ENCODE data around the gene NTRK1.

NTRK1 gene

GRCh38 chr1:156860113-156860627 lies 495 bp upstream of the NTRK1 start:
- Mint-ChIP-seq H3K4me1 (peaks cover 73% of the 10 kb centered on the region), H3K27me3 (ENCODE audit: low read depth, poor library complexity) (peaks cover 78% of the 10 kb centered on the region), H3K36me3 (ENCODE audit: low read depth) (no peaks in the 10 kb centered on the region), H3K4me3 (peak overlapping the region; percentile 84), H3K27ac (no peak overlapping the region), H3K9me3 (no peaks in the 10 kb centered on the region)
- DNase-seq = peak; percentile 75
- TF ChIP-seq, protein P1, sequence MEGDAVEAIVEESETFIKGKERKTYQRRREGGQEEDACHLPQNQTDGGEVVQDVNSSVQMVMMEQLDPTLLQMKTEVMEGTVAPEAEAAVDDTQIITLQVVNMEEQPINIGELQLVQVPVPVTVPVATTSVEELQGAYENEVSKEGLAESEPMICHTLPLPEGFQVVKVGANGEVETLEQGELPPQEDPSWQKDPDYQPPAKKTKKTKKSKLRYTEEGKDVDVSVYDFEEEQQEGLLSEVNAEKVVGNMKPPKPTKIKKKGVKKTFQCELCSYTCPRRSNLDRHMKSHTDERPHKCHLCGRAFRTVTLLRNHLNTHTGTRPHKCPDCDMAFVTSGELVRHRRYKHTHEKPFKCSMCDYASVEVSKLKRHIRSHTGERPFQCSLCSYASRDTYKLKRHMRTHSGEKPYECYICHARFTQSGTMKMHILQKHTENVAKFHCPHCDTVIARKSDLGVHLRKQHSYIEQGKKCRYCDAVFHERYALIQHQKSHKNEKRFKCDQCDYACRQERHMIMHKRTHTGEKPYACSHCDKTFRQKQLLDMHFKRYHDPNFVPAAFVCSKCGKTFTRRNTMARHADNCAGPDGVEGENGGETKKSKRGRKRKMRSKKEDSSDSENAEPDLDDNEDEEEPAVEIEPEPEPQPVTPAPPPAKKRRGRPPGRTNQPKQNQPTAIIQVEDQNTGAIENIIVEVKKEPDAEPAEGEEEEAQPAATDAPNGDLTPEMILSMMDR (IDR thresholded peaks at IDR 0.05) = peak; percentile 79

DNA sequence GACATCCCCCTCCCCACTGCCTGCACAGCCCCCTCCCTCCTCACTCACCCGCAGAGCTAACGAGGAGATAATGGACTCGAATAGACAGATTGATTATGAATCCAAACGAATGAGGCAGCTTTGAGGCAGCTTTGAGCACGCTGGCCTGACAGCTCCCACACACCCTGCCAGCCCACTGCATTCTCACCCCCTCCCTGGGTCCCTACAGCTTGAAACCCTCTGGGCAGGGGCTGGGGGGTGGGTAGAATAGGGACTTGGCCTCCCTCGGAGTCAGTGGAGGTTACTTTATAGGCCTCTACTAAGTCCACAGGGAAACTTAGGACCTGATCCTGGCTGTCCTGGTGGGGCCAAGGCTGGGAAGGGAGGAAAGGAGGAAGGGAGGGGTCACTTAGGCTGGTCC lies 1.9 kb downstream of the NTRK1 start:
- H3K27me3 Mint-ChIP-seq (ENCODE audit: low read depth, poor library complexity) = peaks cover 71% of the 10 kb centered on the region
- DNase-seq = no peak
- no peak overlapping the region for H3K4me3 Mint-ChIP-seq
- H3K4me1 Mint-ChIP-seq = peaks cover 76% of the 10 kb centered on the region
- H3K27ac Mint-ChIP-seq = no peak overlapping the region
- TF ChIP-seq, protein P1 (IDR thresholded peaks at IDR 0.05) = no peak
- H3K36me3 Mint-ChIP-seq (ENCODE audit: low read depth) = no peaks in the 10 kb centered on the region
- H3K9me3 Mint-ChIP-seq = no peaks in the 10 kb centered on the region

DNA sequence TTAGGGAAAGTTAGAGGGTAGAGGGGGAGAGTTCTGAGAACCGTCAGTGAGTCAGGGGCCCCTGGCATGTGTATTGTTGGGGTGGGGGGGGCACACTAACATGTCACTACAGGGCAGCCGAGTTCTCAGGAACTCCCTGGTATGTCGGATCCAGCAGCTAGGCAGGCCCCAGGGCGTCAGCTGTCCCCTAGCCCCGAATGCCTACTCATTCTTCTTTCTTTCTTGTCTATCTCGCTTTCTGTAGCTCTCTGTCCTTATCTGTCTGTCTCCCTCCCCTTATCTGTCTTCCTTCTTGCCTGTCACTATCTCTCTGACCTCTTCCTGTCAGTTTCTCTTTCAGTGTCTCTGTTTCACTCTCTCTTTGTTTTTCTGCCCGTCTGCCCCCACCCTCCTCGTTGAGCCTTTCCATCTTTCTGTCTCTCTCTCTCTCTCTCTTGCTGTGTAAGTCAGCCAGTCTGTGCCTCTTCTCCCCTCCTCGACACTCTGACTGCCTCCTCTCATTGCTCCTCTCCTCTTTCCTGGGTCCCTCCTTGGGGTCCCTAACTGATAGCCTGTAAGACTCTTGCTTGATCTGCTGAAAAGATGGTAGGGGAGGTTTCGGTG lies 2.4 kb downstream of the NTRK1 start:
- H3K27ac Mint-ChIP-seq = no peak overlapping the region
- H3K9me3 Mint-ChIP-seq = no peaks in the 10 kb centered on the region
- peak overlapping the region; percentile 19 for H3K4me3 Mint-ChIP-seq
- no peak for DNase-seq
- TF ChIP-seq, protein P1 (IDR thresholded peaks at IDR 0.05) = no peak
- H3K27me3 Mint-ChIP-seq (ENCODE audit: low read depth, poor library complexity) = peaks cover 68% of the 10 kb centered on the region
- H3K36me3 Mint-ChIP-seq (ENCODE audit: low read depth) = no peaks in the 10 kb centered on the region
- peaks cover 76% of the 10 kb centered on the region for H3K4me1 Mint-ChIP-seq

GRCh38 chr1:156863631-156864030 lies 3.0 kb downstream of the NTRK1 start:
- Mint-ChIP-seq H3K36me3 (ENCODE audit: low read depth) (no peaks in the 10 kb centered on the region), H3K27ac (no peak overlapping the region), H3K4me3 (peak overlapping the region; percentile 19), H3K27me3 (ENCODE audit: low read depth, poor library complexity) (peaks cover 65% of the 10 kb centered on the region), H3K9me3 (no peaks in the 10 kb centered on the region), H3K4me1 (peaks cover 71% of the 10 kb centered on the region)
- TF ChIP-seq, protein P1 (IDR thresholded peaks at IDR 0.05) = no peak
- DNase-seq = no peak

- H3K27me3 Mint-ChIP-seq (ENCODE audit: low read depth, poor library complexity) = peaks cover 55% of the 10 kb centered on the region
- no peak overlapping the region for H3K4me3 Mint-ChIP-seq
- H3K9me3 Mint-ChIP-seq = no peaks in the 10 kb centered on the region
- H3K4me1 Mint-ChIP-seq = peaks cover 68% of the 10 kb centered on the region
- no peak overlapping the region for H3K27ac Mint-ChIP-seq
- DNase-seq = no peak
- H3K36me3 Mint-ChIP-seq (ENCODE audit: low read depth) = no peaks in the 10 kb centered on the region
- TF ChIP-seq, protein P1 (IDR thresholded peaks at IDR 0.05) = no peak
These were observed 4.1 kb downstream of the NTRK1 start for GRCh38 chr1:156864796-156865195.

DNA sequence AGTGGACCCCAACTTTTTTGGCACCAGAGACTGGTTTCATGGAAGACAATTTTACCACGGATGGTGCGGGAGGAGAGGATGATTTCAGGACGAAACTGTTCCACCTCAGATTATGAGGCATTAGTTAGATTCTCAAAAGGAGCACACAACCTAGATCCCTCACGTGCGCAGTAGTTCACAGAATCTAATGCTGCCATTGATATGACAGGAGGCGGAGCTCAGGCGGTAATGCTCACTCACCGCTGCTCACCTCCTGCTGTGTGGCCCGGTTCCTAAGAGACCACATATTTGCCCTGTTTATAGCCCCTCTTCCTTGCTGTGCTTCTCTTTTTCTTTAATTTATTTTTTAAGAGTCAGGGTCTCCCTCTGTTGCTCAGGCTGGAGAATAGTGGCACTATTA lies 4.6 kb downstream of the NTRK1 start:
- Mint-ChIP-seq H3K27ac (no peak overlapping the region), H3K4me3 (peak overlapping the region; percentile 7), H3K36me3 (ENCODE audit: low read depth) (no peaks in the 10 kb centered on the region), H3K4me1 (peaks cover 69% of the 10 kb centered on the region), H3K9me3 (no peaks in the 10 kb centered on the region), H3K27me3 (ENCODE audit: low read depth, poor library complexity) (peaks cover 50% of the 10 kb centered on the region)
- no peak for DNase-seq
- TF ChIP-seq, protein P1 (IDR thresholded peaks at IDR 0.05) = no peak
